HepG2 (cell line): ENCODE data around the gene CAPN3. TPM values are rescaled to one million over a fixed set of nuclear protein-coding genes. Genes with fewer than 3 reads are reported as not detected.
A peak's percentile ranks its signal among the peaks of the same experiment; 100 is the strongest.

Source experiments
- ARID5B ChIP-seq: IDR thresholded peaks from 2 replicates; pipeline ENCODE4 v1.4.0; 2020; ENCODE audit warnings: mild to moderate bottlenecking, missing genetic modification reagents
- CENPX ChIP-seq: sonication (generic); formaldehyde crosslinking; IDR thresholded peaks from 2 replicates; pipeline ENCODE4 v1.9.0; 2021; ENCODE audit warnings: mild to moderate bottlenecking, missing genetic modification reagents, moderate library complexity
- ELF3 ChIP-seq: IDR thresholded peaks from 2 replicates; pipeline ENCODE4 v1.6.1; 2016; ENCODE audit warnings: missing genetic modification reagents, missing compliant biosample characterization
- GATA4 ChIP-seq: sonication (generic); IDR thresholded peaks from 2 replicates; pipeline ENCODE4 v1.6.1; 2016; ENCODE audit warnings: antibody characterized with exemption, low read depth, borderline replicate concordance
- RERE ChIP-seq: IDR thresholded peaks from 2 replicates; pipeline ENCODE4 v1.6.1; 2016; ENCODE audit warnings: low read depth, missing genetic modification reagents, missing compliant biosample characterization
- STAT6 ChIP-seq: sonication (generic); formaldehyde crosslinking; IDR thresholded peaks from 2 replicates; pipeline ENCODE4 v1.4.0; 2020; ENCODE audit warnings: missing genetic modification reagents, mild to moderate bottlenecking, borderline replicate concordance
- ZBTB42 ChIP-seq: sonication (generic); formaldehyde crosslinking; IDR thresholded peaks from 2 replicates; pipeline ENCODE4 v1.5.0; 2020; ENCODE audit warnings: mild to moderate bottlenecking, missing genetic modification reagents
- ZNF251 ChIP-seq: sonication (generic); formaldehyde crosslinking; IDR thresholded peaks from 2 replicates; pipeline ENCODE4 v1.9.0; 2021; ENCODE audit warnings: mild to moderate bottlenecking, missing genetic modification reagents
- ZNF256 ChIP-seq: sonication (generic); formaldehyde crosslinking; conservative IDR thresholded peaks from 2 replicates; pipeline ENCODE4 v1.4.0; 2020; ENCODE audit warnings: missing genetic modification reagents
- ZNF644 ChIP-seq: IDR thresholded peaks from 2 replicates; pipeline ENCODE4 v1.6.1; 2016; ENCODE audit warnings: low read depth
- ZNF652 ChIP-seq: IDR thresholded peaks from 2 replicates; pipeline ENCODE4 v1.6.1; 2016; ENCODE audit warnings: low read depth, borderline replicate concordance
- polyA plus RNA-seq, 8 experiments: library from polyadenylated mRNA; depleted of rRNA in 3 of 8; stranded (reverse) in 7 of 8; unstranded in 1 of 8; fragments of >200 nt; fragmentation: Illumina TruSeq in 4 of 8; extraction: Trizol in 4 of 8; gene quantifications; 2 replicates each; pipeline versions ENCODE4 v1.2.1 to v1.2.3, GENCODE V29; 2011 to 2016; ENCODE audit warnings: low read depth in 4 of 8, missing spikeins in 1 of 8, mixed read lengths in 1 of 8; ENCODE audit not compliant: insufficient read depth in 1 of 8
- total RNA-seq, 5 experiments: library from RNA; depleted of rRNA; stranded (reverse); fragments of >200 nt; fragmentation: Illumina TruSeq; extraction: Trizol; gene quantifications; 2 replicates each; pipeline ENCODE4 v1.2.3, GENCODE V29; 2016; ENCODE audit warnings: low read depth in 1 of 5

CAPN3 gene
- total and polyA plus RNA-seq, 2 of the 13 experiments (the other 11 are each of a cell fraction or from before 2014, with no cell fraction given): 1.3 to 4.6 TPM

DNA sequence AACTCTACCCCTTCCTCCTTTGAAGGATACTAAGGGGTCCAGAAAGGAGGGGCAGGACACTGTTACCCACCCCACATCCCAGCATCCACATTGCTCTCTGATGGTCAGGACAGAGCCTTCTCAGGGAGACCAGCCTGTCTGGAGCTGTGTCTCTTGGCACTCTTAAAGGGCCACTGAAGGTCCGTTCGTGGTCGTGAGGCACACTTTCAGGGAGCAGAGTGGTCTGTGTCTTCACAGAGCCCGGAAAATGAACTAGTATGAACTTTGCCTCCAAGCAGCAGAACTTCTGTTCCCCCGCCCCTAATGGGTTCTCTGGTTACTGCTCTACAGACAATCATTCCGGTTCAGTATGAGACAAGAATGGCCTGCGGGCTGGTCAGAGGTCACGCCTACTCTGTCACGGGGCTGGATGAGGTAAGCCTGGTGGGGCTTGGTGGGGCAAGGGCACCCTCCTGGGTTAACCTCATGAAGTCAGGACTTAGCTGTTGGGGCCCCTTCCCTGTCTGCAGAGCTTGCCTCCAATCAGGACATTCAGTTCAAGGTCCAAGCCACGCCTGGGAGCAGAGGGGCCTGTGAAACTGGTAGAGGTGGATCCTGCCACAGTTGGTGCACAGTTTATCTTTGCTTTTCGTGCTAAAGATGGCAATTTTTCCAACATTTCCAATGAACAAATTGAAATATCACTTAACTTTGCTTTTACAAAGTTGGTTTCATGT is 33.2 kb downstream of the CAPN3 start (continued):
- peak; percentile 30; the same call in 1 of the 2 replicates for TF ChIP-seq GATA4
- TF ChIP-seq ZNF644 (CRISPR knock-in tag): peak; percentile 55; the same call in 1 of the 2 replicates
- TF ChIP-seq STAT6 (CRISPR knock-in tag): peak; percentile 91
- no peak for TF ChIP-seq CENPX (CRISPR knock-in tag)
- TF ChIP-seq ELF3 (CRISPR knock-in tag): peak; percentile 71
- 0 out of 2 replicates have a peak, but pooled peaks have one; percentile 3 for TF ChIP-seq ZNF256 (CRISPR knock-in tag)
- no peak for TF ChIP-seq ZBTB42
- peak; percentile 81 for TF ChIP-seq ARID5B (CRISPR knock-in tag)
- peak; percentile 56; the same call in 1 of the 2 replicates for TF ChIP-seq RERE
- TF ChIP-seq ZNF652 (CRISPR knock-in tag): peak; percentile 77; the same call in 1 of the 2 replicates
- no peak for TF ChIP-seq ZNF251 (CRISPR knock-in tag)
